Caco-2 (cell line): ENCODE data around the gene IGIP. TPM values are rescaled to one million over a fixed set of nuclear protein-coding genes. Genes with fewer than 3 reads are reported as not detected.

Source experiments
- BruUV-seq: library from RNA; stranded (reverse); fragments of 400-500 nt; replicated peaks from 2 replicates; lab custom pipeline; 2021; lab: Mats Ljungman, UMichigan
- CTCF ChIA-PET: fragments of 300-600 bp; sonication (Branson Sonifier 250); formaldehyde crosslinking; loops from one replicate; lab custom pipeline; 2022; ENCODE audit warnings: antibody characterized with exemption; lab: Charles Lee
- POLR2A ChIA-PET: fragments of 300-600 bp; sonication (Branson Sonifier 250); formaldehyde crosslinking; loops from one replicate; lab custom pipeline; 2022; ENCODE audit warnings: antibody characterized with exemption; lab: Charles Lee
- DNase-seq, 2 experiments: peaks; one replicate each; pipeline versions ENCODE4 v3.0.0 to v3.0.0-alpha.2; 2020 to 2022
- H3K27me3 ChIP-seq: replicated peaks from 2 replicates; pipeline ENCODE4 v1.6.0; 2011; ENCODE audit warnings: low read length; ENCODE audit not compliant: control insufficient read depth, insufficient read depth
- H3K36me3 ChIP-seq: 2 replicates; pipeline ENCODE4 v1.5.1; 2011; ENCODE audit warnings: low read length; ENCODE audit not compliant: control insufficient read depth, insufficient read depth
- H3K4me1 ChIP-seq: fragments of 250-450 bp; sonication (Bioruptor Pico); 2 replicates; pipeline ENCODE4 v1.5.1; 2020; ENCODE audit warnings: mild to moderate bottlenecking
- H3K4me3 ChIP-seq: 2 replicates; pipeline ENCODE4 v1.5.1; 2011; ENCODE audit warnings: low read depth, mild to moderate bottlenecking, control low read depth, low read length
- H3K9me3 ChIP-seq: fragments of 250-450 bp; sonication (Bioruptor Pico); 2 replicates; pipeline ENCODE4 v1.5.1; 2020; ENCODE audit warnings: mild to moderate bottlenecking, moderate library complexity
- H3K27ac Mint-ChIP-seq: one replicate; pipeline ENCODE4 v1.8.0; 2022; ENCODE audit warnings: mixed read lengths; ENCODE audit not compliant: unreplicated experiment
- H3K27me3 Mint-ChIP-seq: one replicate; pipeline ENCODE4 v1.8.0; 2022; ENCODE audit warnings: mixed read lengths; ENCODE audit not compliant: insufficient read depth, unreplicated experiment
- H3K36me3 Mint-ChIP-seq: one replicate; pipeline ENCODE4 v1.8.0; 2022; ENCODE audit warnings: mild to moderate bottlenecking, mixed read lengths; ENCODE audit not compliant: insufficient read depth, unreplicated experiment
- H3K4me1 Mint-ChIP-seq: one replicate; pipeline ENCODE4 v1.8.0; 2022; ENCODE audit warnings: low read depth, mixed read lengths; ENCODE audit not compliant: unreplicated experiment
- H3K4me3 Mint-ChIP-seq: one replicate; pipeline ENCODE4 v1.8.0; 2022; ENCODE audit warnings: mild to moderate bottlenecking, moderate library complexity, mixed read lengths; ENCODE audit not compliant: unreplicated experiment
- H3K9me3 Mint-ChIP-seq: one replicate; pipeline ENCODE4 v1.8.0; 2022; ENCODE audit warnings: mixed read lengths; ENCODE audit not compliant: unreplicated experiment
- CTCF ChIP-seq, 2 experiments: fragments of 200-600 bp in 1 of 2; IDR thresholded peaks; 1 replicate in 1 of 2; 2 replicates in 1 of 2; pipeline versions ENCODE4 v1.5.1 to v1.8.0; 2011 to 2022; ENCODE audit warnings: antibody characterized with exemption in 1 of 2, control low read depth in 1 of 2, inconsistent platforms in 1 of 2, low read depth in 1 of 2, low read length in 1 of 2, mild to moderate bottlenecking in 1 of 2, moderate library complexity in 1 of 2; ENCODE audit not compliant: insufficient read depth in 1 of 2, severe bottlenecking in 1 of 2, unreplicated experiment in 1 of 2
- intact Hi-C: fragments of 100-400 bp; cut with micrococcal nuclease; formaldehyde crosslinking; loops from one replicate; pipeline ENCODE4 v1.10.0; 2022; ENCODE audit not compliant: unreplicated experiment
- total RNA-seq: library from RNA; stranded (reverse); gene quantifications from 2 replicates; pipeline ENCODE4 v1.2.3, GENCODE V29; 2022

The IGIP gene
- total RNA-seq, 1 experiment from 2014 or later = 3.7 TPM

GRCh38 chr5:140157032-140157781 is 31.5 kb downstream of the IGIP start:
- Histone ChIP-seq H3K4me1 (peaks cover 6% of the 10 kb centered on the region; the same call in 1 of the 2 replicates), H3K36me3 (no peaks in the 10 kb centered on the region), H3K27me3 (no peaks in the 10 kb centered on the region), H3K9me3 (no peaks in the 10 kb centered on the region), H3K4me3 (no peak overlapping the region)
- Mint-ChIP-seq H3K9me3 (no peaks in the 10 kb centered on the region), H3K4me3 (no peak overlapping the region), H3K4me1 (peaks cover 2% of the 10 kb centered on the region), H3K27ac (no peak overlapping the region), H3K27me3 (no peaks in the 10 kb centered on the region), H3K36me3 (no peaks in the 10 kb centered on the region)
- intact Hi-C loops = loop anchor here (1.0 to 10.0 kb wide), 6 partner anchors 13 to 369 kb away; partner anchors contain the start of gene NRG2
- ChIA-PET POLR2A (no interaction called here), CTCF (interaction anchor here (1.0 kb wide), 1 partner anchor 84 kb away, joined by 3 read pairs; no protein-coding TSS in a partner anchor)
- no TSS peak for BruUV-seq
- DNase-seq = peak; percentile 83 to 89
- TF ChIP-seq CTCF (IDR thresholded peaks at IDR 0.05; ENCODE audit: insufficient read depth in 1 of 2, low read depth in 1 of 2, low read length in 1 of 2, severe bottlenecking in 1 of 2, unreplicated experiment in 1 of 2) = peak; percentile 91 to 96

- ChIA-PET POLR2A (no interaction called here), CTCF (no interaction called here)
- no peaks in the 10 kb centered on the region for H3K36me3 ChIP-seq
- no peak overlapping the region for H3K4me3 Mint-ChIP-seq
- H3K4me1 ChIP-seq = no peaks in the 10 kb centered on the region
- H3K27me3 ChIP-seq = no peaks in the 10 kb centered on the region
- H3K27ac Mint-ChIP-seq = no peak overlapping the region
- H3K9me3 ChIP-seq = no peaks in the 10 kb centered on the region
- intact Hi-C loops = loop anchor here (10.0 kb wide), 1 partner anchor 294 kb away; no protein-coding TSS in a partner anchor
- BruUV-seq = no TSS peak
- TF ChIP-seq CTCF (IDR thresholded peaks at IDR 0.05; ENCODE audit: insufficient read depth in 1 of 2, low read depth in 1 of 2, low read length in 1 of 2, severe bottlenecking in 1 of 2, unreplicated experiment in 1 of 2) = no peak
- no peaks in the 10 kb centered on the region for H3K36me3 Mint-ChIP-seq
- DNase-seq = no peak
- H3K27me3 Mint-ChIP-seq = no peaks in the 10 kb centered on the region
- H3K4me1 Mint-ChIP-seq = no peaks in the 10 kb centered on the region
- no peak overlapping the region for H3K4me3 ChIP-seq
- no peaks in the 10 kb centered on the region for H3K9me3 Mint-ChIP-seq
Observed at GRCh38 chr5:140159014-140159927, 33.5 kb downstream of the IGIP start.

- DNase-seq = no peak
- H3K9me3 ChIP-seq = no peaks in the 10 kb centered on the region
- ChIA-PET CTCF (no interaction called here), POLR2A (no interaction called here)
- Mint-ChIP-seq H3K27me3 (no peaks in the 10 kb centered on the region), H3K9me3 (no peaks in the 10 kb centered on the region), H3K36me3 (no peaks in the 10 kb centered on the region), H3K4me3 (no peak overlapping the region), H3K27ac (no peak overlapping the region), H3K4me1 (peaks cover 16% of the 10 kb centered on the region)
- peaks cover 22% of the 10 kb centered on the region for H3K4me1 ChIP-seq
- no peak for TF ChIP-seq CTCF (IDR thresholded peaks at IDR 0.05; ENCODE audit: insufficient read depth in 1 of 2, low read depth in 1 of 2, low read length in 1 of 2, severe bottlenecking in 1 of 2, unreplicated experiment in 1 of 2)
- no peaks in the 10 kb centered on the region for H3K36me3 ChIP-seq
- BruUV-seq = no TSS peak
- H3K4me3 ChIP-seq = no peak overlapping the region
- intact Hi-C loops = no loop called here
- no peaks in the 10 kb centered on the region for H3K27me3 ChIP-seq
Observed at GRCh38 chr5:140162275-140162674, 36.5 kb downstream of the IGIP start.
